ENCODE measurements around the gene TAF8.

- TF ChIP-seq POLR2AphosphoS5 (IDR thresholded peaks at IDR 0.05; ENCODE audit: borderline replicate concordance, low read depth, low read length) (no peak), EZH2 (IDR thresholded peaks at IDR 0.05) (no peak)
Measured at GRCh38 chr6:42047213-42047590, 3.1 kb upstream of the TAF8 start.

All from SK-N-MC (cell line).